Fibroblast of the conjunctiva (primary cell): Measurements from ENCODE around the gene LRFN4.
A peak's percentile ranks its signal among the peaks of the same experiment; 100 is the strongest.

Source experiments
- DNase-seq: peaks from one replicate; pipeline ENCODE4 v3.0.0-alpha.2; 2010; ENCODE audit warnings: low read depth

Gene LRFN4

DNA sequence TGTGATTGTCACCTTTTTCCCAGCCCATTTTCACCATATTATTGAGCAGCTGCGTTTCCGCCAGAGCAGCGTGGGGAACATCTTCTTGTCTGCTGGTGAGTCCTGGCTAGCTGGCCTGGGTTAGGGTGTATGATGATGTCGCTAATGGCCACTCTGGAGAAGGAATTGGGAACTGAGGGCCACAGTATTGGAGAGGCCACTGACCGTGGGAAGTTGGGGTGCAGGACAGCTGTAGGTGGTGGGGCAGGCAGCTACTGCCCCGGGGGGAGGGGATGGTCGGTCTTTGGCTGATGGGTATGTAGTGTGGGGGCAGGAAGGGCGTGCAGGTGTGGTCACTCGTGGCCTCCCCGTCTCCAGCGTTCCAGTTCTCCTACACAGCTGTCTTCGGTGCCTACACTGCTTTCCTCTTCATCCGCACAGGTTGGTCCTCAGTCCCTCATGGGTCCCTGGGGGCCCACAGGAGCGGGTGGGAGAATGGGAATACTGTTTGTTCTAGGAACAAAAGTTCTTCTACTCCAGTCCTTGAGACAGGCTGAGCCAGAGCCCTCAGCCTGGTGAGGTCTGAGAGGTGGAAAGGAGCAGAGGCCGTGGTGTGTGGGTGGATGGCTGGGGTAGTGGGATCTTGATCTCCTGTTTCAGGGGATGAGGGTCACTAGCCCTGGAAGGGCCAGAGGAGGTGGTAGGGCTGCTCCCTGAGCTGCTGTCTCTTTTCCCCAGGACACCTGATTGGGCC is 11.6 kb upstream of the LRFN4 start:
- DNase-seq: no peak

DNA sequence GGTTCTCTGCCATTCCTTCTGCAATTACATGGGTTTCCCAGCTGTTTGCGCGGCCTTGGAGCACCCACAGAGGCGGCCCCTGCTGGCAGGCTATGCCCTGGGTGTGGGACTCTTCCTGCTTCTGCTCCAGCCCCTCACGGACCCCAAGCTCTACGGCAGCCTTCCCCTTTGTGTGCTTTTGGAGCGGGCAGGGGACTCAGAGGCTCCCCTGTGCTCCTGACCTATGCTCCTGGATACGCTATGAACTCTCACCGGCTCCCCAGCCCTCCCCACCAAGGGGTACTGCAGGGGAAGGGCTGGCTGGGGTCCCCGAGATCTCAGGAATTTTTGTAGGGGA is 11.0 kb upstream of the LRFN4 start:
- DNase-seq: no peak

DNA sequence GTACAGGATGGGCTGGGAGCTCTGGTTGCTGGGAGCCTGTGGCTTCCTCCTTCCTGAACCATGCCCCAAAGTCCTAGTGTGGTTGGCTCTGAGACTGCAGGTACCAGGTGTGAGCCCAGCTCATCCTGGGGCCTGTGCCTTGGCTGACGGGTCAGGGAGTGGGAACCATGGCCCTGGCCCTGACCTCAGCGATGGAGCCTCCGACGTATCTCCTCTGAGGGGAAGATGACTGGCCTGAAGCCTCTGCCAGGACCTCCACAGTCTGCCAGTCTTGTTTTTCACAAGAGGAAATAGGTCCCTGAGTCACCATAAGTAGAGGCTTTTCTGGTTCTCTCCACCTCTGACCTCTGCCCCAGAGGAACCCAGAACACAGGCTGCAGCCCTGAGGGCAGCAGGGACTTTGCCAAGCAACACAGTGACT is 10.2 kb upstream of the LRFN4 start:
- DNase-seq: no peak

- no peak for DNase-seq
These were observed 9.2 kb upstream of the LRFN4 start for GRCh38 chr11:66847461-66848232.

GRCh38 chr11:66848671-66849500 is 8.0 kb upstream of the LRFN4 start:
- DNase-seq: no peak

- DNase-seq: no peak
These were observed 7.2 kb upstream of the LRFN4 start for GRCh38 chr11:66849501-66850234.

DNA sequence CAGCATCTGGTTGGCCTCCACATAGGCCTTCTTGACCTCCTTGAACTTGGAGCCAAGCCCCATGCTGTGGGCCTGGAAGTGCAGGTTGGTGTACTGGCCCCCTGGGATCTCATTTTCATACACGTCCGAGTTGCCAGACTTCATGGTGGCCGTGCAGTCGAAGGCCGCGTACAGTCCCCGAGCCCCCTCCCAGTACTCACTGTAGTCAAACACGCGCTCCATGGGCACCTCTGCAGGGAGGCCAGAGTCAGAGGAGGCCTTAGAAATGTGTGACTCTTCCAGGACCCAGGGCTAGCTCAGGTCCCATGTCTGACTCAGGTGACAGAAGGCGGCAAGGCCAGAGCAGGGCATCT is 6.7 kb upstream of the LRFN4 start:
- DNase-seq: no peak

DNA sequence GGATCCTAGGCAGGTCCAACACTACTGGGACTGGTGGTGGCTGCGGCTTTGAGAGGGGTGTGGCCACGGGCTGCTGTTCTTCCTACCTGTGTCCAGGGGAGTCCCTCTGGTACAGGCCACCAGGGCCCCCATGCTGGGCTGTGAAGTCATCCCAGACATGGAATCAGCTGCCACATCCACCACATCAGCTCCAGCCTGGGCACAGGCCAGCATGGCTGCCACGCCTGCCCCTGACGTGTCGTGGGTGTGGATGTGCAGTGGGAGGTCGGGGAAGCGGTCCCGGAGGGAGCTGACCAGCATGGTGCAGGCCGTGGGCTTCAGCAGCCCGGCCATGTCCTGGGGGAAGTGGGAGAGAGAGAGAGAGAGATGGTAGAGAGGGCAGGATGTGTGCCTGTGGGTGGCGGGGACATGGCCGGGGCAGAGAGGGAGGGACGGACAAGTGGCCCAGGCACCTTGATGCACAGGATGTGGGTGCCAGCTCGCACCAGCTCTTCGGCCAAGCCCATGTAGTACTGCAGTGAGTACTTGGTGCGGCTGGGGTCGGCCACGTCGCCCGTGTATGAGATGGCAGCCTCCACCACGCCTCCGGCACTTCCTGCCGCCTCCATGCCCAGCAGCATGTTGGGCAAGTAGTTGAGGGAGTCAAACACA is 6.2 kb upstream of the LRFN4 start:
- no peak for DNase-seq

- DNase-seq: no peak
These were observed 5.6 kb upstream of the LRFN4 start for GRCh38 chr11:66851239-66851596.

- no peak for DNase-seq
These were observed 5.0 kb upstream of the LRFN4 start for GRCh38 chr11:66851698-66852465.

- no peak for DNase-seq
These were observed 4.2 kb upstream of the LRFN4 start for GRCh38 chr11:66852466-66853241.

- no peak for DNase-seq
These were observed 3.3 kb upstream of the LRFN4 start for GRCh38 chr11:66853242-66854229.

- no peak for DNase-seq
These were observed 2.6 kb upstream of the LRFN4 start for GRCh38 chr11:66854231-66854661.

GRCh38 chr11:66854729-66855211 is 2.1 kb upstream of the LRFN4 start:
- DNase-seq: no peak

DNA sequence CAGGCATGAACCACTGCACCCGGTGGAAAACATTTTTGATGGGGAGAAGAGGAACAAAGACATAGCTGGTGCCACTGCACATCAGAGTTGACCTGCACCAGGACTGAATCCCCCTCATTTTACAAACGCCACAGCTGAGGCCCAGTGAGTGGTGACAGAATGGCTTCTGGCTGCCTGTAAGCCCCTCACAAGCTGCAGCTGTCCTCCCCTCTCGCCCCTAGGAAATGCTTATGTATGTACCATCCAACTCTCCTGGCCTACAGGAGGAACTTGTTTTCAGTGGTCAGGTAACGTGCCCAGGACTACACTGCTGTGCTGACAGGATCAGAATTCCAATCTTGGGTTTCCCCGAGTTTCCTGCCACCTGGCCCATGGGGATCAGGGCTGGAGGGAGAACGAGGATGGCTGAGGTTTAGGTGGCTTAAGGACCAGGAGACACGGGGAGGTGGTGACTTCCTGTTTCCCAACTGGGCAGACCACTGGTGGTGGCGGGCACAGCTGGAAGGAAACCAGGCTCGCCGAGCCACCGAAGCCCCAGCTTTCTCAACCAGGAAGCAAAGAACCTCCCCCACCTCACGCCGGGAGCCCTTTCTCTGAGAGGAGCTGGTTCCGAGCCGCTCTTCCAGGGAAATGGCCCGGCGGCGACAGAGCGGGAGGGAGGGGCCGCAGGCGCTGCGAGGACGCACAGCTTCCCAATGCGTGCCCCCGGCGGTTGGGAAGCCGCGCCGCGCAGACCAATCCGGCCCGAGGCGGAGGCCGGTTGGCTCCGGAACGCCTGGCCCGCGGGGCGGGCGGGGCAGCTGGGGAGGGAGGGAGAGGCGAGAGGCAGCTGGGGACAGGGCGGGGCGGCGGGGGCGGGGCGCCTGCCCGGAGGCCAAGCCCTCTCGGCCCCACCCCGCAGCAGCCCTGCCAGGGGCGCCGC is 1.0 kb upstream of the LRFN4 start:
- peak; percentile 84 for DNase-seq

GRCh38 chr11:66857234-66857926 is 516 bp downstream of the LRFN4 start:
- no peak for DNase-seq

GRCh38 chr11:66857927-66858185 is 992 bp downstream of the LRFN4 start:
- no peak for DNase-seq
